Ishikawa (cell line): ENCODE data around the gene TAF1L.

Experiments used
- CEBPB ChIP-seq: IDR thresholded peaks from 2 replicates; pipeline ENCODE4 v1.6.1; 2012
- EGR1 ChIP-seq: IDR thresholded peaks from 2 replicates; pipeline ENCODE4 v1.6.1; 2012
- RAD21 ChIP-seq: IDR thresholded peaks from 2 replicates; pipeline ENCODE4 v1.6.1; 2012; ENCODE audit warnings: low read depth
- REST ChIP-seq: IDR thresholded peaks from 2 replicates; pipeline ENCODE4 v1.6.1; 2012; ENCODE audit warnings: low read depth, mild to moderate bottlenecking
- YY1 ChIP-seq: IDR thresholded peaks from 2 replicates; pipeline ENCODE4 v1.6.1; 2012; ENCODE audit warnings: low read depth

- TF ChIP-seq REST (no peak), RAD21 (no peak), YY1 (no peak), EGR1 (no peak), CEBPB (no peak)
These were observed 37.0 kb upstream of the TAF1L start for GRCh38 chr9:32672469-32672868.
